ENCODE measurements around the gene HSF4. TPM values are rescaled to one million over a fixed set of nuclear protein-coding genes. Genes with fewer than 3 reads are reported as not detected.
A peak's percentile ranks its signal among the peaks of the same experiment; 100 is the strongest.

Gene HSF4
- total RNA-seq, 4 donors from 2014 or later, result 11.3 to 51.9 (median 42.3) TPM; not detected in 1

DNA sequence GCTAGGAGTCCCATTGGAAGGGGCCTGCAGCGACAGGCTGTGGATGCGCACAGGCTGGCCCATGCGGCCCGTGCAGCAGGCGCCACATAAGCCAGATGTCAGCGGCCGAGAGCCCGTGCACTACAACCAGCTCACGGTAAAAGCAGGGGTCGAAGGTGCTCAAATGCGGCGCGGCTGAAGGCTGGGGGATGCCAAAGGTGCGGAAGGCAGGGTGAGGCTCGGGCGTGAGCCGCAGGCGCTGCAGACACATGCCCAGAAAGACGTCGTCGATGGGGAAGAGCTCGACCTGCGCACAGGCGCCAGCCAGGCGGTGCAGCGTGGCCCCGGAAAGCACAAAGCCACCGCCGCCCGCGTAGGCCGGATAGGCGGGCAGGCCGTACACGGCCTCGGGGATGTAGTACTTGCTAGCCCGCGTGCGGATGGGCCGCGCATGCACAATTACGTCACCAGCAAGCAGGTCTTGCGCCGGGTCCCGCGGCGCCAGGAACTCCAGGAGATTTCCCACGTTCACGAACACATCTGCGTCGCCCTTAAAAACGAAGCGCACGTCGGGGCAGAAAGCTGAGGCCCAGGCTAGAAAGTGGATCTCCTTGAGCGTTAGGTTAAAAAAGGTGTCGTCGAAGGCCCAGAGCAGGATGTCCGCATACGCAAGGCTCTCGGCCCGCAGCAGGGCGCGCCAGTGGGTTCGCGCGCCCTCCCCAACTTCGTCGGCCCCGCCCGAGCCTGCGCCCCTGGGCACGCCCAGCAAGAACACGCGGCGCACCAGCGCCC lies 15.1 kb upstream of the HSF4 start:
- Histone ChIP-seq H3K36me3 (no peaks in the 10 kb centered on the region), H3K9me3 (no peaks in the 10 kb centered on the region), H3K4me3 (no peak overlapping the region), H3K27ac (peak overlapping the region in 1 of 2 donors; percentile 80), H3K4me1 (peaks cover 0 to 4% of the 10 kb centered on the region in 2 donors), H3K27me3 (no peaks in the 10 kb centered on the region)
- intact Hi-C loops (cut with DNase I; ENCODE audit: low total_unique reads), result no loop called here
- TF ChIP-seq POLR2A (IDR thresholded peaks at IDR 0.05) (no peak), CTCF (IDR thresholded peaks at IDR 0.05) (no peak)
- DNase-seq, result no peak

DNA sequence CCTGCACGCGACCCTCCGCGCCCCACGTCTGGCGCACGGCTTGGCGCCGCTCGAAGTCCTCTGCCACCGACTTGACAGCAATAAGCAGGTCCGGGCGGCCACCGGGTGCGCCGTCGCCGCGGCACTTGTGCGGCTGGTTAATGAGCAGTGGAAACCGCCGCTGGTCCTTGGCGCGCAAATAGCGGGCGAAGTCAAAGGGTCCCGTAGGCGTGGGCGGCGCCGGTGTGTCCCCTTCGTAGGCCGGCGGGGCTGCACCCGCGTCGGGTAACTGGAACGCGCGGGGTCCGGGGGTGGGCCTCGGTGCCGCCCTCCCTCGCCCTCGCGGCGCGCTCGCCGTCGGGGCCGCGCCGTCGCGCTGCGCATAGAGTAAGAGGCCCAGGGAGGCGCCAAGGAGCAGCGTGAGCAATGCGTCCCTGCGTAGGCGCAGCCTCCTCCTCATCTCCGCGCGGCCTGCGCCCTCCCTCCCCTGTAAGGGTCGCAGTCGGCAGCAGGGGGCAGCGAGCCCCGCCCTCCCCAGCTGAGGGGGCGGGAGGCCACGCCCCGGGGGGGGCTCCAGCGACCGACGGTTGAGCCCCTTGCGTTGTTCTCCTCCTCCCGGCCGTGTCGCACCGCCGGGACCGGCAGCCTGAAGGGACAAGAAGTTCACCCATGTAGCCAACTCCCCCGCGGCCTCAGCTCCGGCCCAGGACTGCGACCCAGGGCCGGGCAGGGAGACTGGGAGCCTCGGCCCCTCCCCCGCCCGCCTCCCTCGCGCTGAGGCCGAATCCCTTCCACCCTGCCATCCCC lies 14.3 kb upstream of the HSF4 start:
- Histone ChIP-seq H3K4me1 (peaks cover 0 to 9% of the 10 kb centered on the region in 2 donors), H3K27me3 (no peaks in the 10 kb centered on the region), H3K9me3 (no peaks in the 10 kb centered on the region), H3K4me3 (peak overlapping the region; percentile 60 to 75), H3K27ac (peak overlapping the region; percentile 77 to 80), H3K36me3 (no peaks in the 10 kb centered on the region)
- TF ChIP-seq POLR2A (IDR thresholded peaks at IDR 0.05) (no peak), CTCF (IDR thresholded peaks at IDR 0.05) (no peak)
- intact Hi-C loops (cut with DNase I; ENCODE audit: low total_unique reads), result no loop called here
- peak in 1 of 2 donors; percentile 69 for DNase-seq

DNA sequence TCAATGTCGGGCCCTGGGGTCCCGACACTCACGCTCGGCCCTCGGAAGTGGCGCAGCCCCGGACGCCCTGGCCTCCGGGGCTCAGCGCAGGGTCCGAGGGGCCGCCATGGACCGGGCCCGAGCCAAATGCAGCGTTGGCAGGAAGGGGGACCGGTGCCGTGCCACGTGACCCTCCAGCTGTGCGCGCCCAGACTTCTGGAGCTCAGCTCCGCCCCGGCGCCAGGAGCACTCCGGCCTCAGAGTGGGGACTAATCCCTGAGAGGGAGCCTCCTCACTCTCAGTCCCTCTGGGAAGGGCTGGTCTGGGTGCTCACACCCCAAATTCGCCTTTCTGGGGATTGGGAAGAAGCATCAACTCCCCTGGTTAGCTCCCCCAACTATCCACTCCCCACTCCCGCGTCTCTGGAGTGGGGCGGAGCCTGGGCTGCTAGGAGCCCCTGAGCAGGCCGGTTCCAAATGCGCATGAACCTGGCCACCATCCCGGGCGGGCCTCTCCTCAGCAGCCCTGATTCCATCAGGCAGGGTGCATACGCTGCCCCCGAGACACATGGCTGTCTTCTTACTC lies 13.6 kb upstream of the HSF4 start, which contains the start of gene B3GNT9:
B3GNT9 (minus strand) TSS at position 166 of the 564 bp plus-strand sequence. CDS start 513 bp downstream, outside the sequence.
- H3K4me1 ChIP-seq, result peaks cover 0 to 9% of the 10 kb centered on the region in 2 donors
- no peaks in the 10 kb centered on the region for H3K27me3 ChIP-seq
- peak within 1 kb of the TSS; percentile 77 to 80 for H3K27ac ChIP-seq
- intact Hi-C loops (cut with DNase I; ENCODE audit: low total_unique reads), result no loop called here
- H3K9me3 ChIP-seq, result no peaks in the 10 kb centered on the region
- TF ChIP-seq POLR2A (IDR thresholded peaks at IDR 0.05) (peak in 1 of 2 donors; percentile 13), CTCF (IDR thresholded peaks at IDR 0.05) (peak in 1 of 4 experiments; percentile 1)
- DNase-seq, result peak; percentile 78 to 85
- H3K36me3 ChIP-seq, result no peaks in the 10 kb centered on the region
- peak within 1 kb of the TSS; percentile 60 to 75 for H3K4me3 ChIP-seq

DNA sequence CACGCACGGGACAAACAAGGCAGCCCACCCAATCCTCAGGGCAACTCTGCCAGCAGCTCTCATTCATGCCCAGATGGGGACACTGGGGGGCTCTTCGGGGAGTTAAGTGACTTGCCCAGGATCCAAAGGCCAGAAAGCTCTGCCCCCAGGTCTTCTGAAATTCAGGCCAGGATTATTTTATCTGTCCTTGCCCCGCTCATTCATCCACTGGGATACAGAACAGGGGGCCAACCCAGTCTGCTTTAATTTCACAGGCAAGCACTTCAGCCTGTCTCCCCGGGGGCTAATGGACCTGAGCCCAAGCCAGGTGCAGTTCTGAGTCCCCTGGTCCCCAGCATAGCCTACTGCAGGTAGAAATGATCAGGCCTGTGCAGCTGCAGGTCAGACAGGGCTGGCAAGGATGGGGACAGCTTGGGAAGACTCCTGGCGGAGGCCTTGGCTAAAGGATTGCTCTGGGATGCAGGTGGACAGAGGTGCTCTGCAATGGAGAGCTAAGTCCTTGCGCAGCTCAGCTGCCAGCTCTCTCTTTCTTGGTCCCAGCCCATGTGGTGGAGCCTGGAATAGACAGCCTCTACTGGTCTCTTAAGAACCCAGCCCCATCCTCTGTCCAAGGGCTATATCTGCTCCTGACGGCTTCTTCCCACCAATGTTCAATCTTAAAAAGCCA lies 13.0 kb upstream of the HSF4 start:
- peak overlapping the region; percentile 60 to 75 for H3K4me3 ChIP-seq
- peak overlapping the region; percentile 77 to 80 for H3K27ac ChIP-seq
- H3K4me1 ChIP-seq, result peaks cover 0 to 9% of the 10 kb centered on the region in 2 donors
- no peak for TF ChIP-seq CTCF (IDR thresholded peaks at IDR 0.05)
- TF ChIP-seq POLR2A (IDR thresholded peaks at IDR 0.05), result no peak
- no peaks in the 10 kb centered on the region for H3K27me3 ChIP-seq
- no peaks in the 10 kb centered on the region for H3K36me3 ChIP-seq
- intact Hi-C loops (cut with DNase I; ENCODE audit: low total_unique reads), result no loop called here
- H3K9me3 ChIP-seq, result no peaks in the 10 kb centered on the region
- DNase-seq, result no peak
